ENCODE measurements around the gene R3HDM2.

DNA sequence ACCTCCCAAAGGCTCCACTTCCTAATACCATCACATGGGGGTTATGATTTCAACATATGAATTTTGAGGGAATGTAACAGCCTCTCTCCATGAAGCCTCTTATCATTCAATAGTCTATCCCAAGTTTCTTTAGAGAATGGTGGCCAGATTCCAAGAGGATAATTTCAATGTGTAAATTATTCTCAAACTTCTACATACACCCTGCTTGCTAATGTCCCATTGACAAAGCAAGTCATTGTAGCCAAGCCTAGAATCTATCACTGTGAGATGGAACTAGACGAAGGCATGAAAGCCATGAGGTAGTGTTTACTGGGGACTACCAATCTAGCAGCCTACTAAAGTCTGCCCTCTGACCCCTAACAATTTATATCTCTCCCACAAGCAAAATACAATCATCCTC lies 7.6 kb upstream of the R3HDM2 start:
- no peak for TF ChIP-seq POLR2AphosphoS5 (IDR thresholded peaks at IDR 0.05; ENCODE audit: low read depth, low read length)
- TF ChIP-seq TAF1 (IDR thresholded peaks at IDR 0.05; ENCODE audit: borderline replicate concordance, insufficient read depth, low read length): no peak
- no peak for TF ChIP-seq SIN3A (IDR thresholded peaks at IDR 0.05; ENCODE audit: borderline replicate concordance, insufficient read depth, low read length)
- TF ChIP-seq FOXP2 (optimal IDR thresholded peaks at IDR 0.05; ENCODE audit: borderline replicate concordance, extremely low read depth, extremely low read length, insufficient read depth): no peak

Data from PFSK-1 (cell line).